Gastroesophageal sphincter (tissue), 4 donors: ENCODE measurements around the gene STRN. TPM values are rescaled to one million over a fixed set of nuclear protein-coding genes. Genes with fewer than 3 reads are reported as not detected.
"Not testable (repeated sequence)": the region's sequence is repeated elsewhere in the genome, so short reads cannot be mapped to it uniquely, and the experiment has no call there.

Experiments
- ATAC-seq: fragments of 150-250 bp; one replicate; pipeline ENCODE4 v1.9.1; 2016; ENCODE audit warnings: mild to moderate bottlenecking, moderate library complexity
- H3K27ac ChIP-seq, 4 donors: fragments of 200-600 bp; sonication (generic) in 3 of 4; 1 replicate in 3 of 4; 2 replicates in 1 of 4; pipeline ENCODE4 v1.5.1; 2016 to 2019
- H3K27me3 ChIP-seq: fragments of 200-600 bp; sonication (generic); one replicate; pipeline ENCODE4 v1.5.1; 2019
- H3K36me3 ChIP-seq, 2 donors: fragments of 200-600 bp; sonication (generic); one replicate each; pipeline ENCODE4 v1.5.1; 2019; ENCODE audit warnings: control low read depth in 1 of 2
- H3K4me1 ChIP-seq, 3 donors: fragments of 200-600 bp; sonication (generic); 1 replicate in 2 of 3; 2 replicates in 1 of 3; pipeline ENCODE4 v1.5.1; 2016 to 2019; ENCODE audit warnings: control low read depth in 2 of 3
- H3K4me3 ChIP-seq, 2 donors: fragments of 200-600 bp; sonication (generic); one replicate each; pipeline ENCODE4 v1.5.1; 2019; ENCODE audit warnings: mild to moderate bottlenecking in 1 of 2, moderate library complexity in 1 of 2
- H3K9me3 ChIP-seq, 3 donors: fragments of 200-600 bp; sonication (generic); one replicate each; pipeline ENCODE4 v1.5.1; 2017 to 2019; ENCODE audit warnings: control low read depth in 2 of 3
- EP300 ChIP-seq: sonication (generic); formaldehyde crosslinking; IDR thresholded peaks from one replicate; pipeline ENCODE4 v1.6.1; 2017; ENCODE audit warnings: antibody characterized with exemption, mild to moderate bottlenecking
- POLR2A ChIP-seq, 2 donors: fragments of 450-650 bp; IDR thresholded peaks; one replicate each; pipeline ENCODE4 v1.6.1; 2017; ENCODE audit warnings: antibody characterized with exemption in 2 of 2, mild to moderate bottlenecking in 2 of 2, moderate library complexity in 1 of 2
- POLR2AphosphoS5 ChIP-seq: sonication (generic); formaldehyde crosslinking; IDR thresholded peaks from one replicate; pipeline ENCODE4 v1.6.1; 2017; ENCODE audit warnings: antibody characterized with exemption
- WGBS, 2 donors: methylation state at CpG; one replicate each; pipeline ENCODE4 v1.1.5; 2018; ENCODE audit warnings: low coverage in 1 of 2; 5-methylcytosine and 5-hydroxymethylcytosine counted together
- total RNA-seq, 4 donors: library from RNA; depleted of rRNA; stranded (reverse); fragments of >200 nt; gene quantifications; one replicate each; pipeline ENCODE4 v1.1.0, GENCODE V29; 2016
- TF ChIP-seq, protein P1 (sequence below), 4 experiments: fragments of 200-600 bp in 2 of 4; fragments of 450-650 bp in 2 of 4; sonication (generic) in 1 of 4; IDR thresholded peaks; one replicate each; pipeline ENCODE4 v1.5.1; 2017 to 2019; ENCODE audit warnings: antibody characterized with exemption in 4 of 4, mild to moderate bottlenecking in 2 of 4, moderate library complexity in 2 of 4

Gene STRN
- total RNA-seq, 4 donors from 2014 or later, result 18.5 to 24.6 (median 20.9) TPM

DNA sequence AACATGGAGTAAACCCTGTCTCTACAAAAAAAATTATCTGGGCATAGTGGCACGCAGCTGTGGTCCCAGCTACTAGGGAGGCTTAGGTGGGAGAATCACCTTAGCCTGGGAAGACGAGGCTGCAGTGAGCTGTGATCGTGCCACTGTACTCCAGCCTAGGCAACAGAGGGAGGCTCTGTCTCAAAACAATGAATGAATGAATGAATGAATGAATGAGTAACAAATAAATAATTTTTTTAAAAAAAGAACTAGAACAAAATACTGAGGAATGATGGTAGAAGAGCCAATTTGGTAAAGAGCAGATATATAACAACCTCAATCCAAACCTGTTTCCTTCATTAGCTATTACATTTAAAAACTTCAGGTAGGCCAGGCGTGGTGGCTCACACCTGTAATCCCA, 60.1 kb downstream of the STRN start:
- no peaks in the 10 kb centered on the region for H3K9me3 ChIP-seq
- H3K4me3 ChIP-seq, result no peak overlapping the region
- no peak for ATAC-seq
- no peaks in the 10 kb centered on the region for H3K4me1 ChIP-seq
- H3K36me3 ChIP-seq, result peaks cover 0 to 24% of the 10 kb centered on the region in 2 donors
- H3K27ac ChIP-seq, result no peak overlapping the region
- WGBS, 2 donors, result 100% methylated on average over 2 of the region's 4 CpGs; no CpG with 5 or more reads in 1 of the 2 donors
- no peaks in the 10 kb centered on the region for H3K27me3 ChIP-seq
- TF ChIP-seq EP300 (no peak), POLR2A (IDR thresholded peaks at IDR 0.05) (no peak), POLR2AphosphoS5 (no peak)
- TF ChIP-seq, protein P1, sequence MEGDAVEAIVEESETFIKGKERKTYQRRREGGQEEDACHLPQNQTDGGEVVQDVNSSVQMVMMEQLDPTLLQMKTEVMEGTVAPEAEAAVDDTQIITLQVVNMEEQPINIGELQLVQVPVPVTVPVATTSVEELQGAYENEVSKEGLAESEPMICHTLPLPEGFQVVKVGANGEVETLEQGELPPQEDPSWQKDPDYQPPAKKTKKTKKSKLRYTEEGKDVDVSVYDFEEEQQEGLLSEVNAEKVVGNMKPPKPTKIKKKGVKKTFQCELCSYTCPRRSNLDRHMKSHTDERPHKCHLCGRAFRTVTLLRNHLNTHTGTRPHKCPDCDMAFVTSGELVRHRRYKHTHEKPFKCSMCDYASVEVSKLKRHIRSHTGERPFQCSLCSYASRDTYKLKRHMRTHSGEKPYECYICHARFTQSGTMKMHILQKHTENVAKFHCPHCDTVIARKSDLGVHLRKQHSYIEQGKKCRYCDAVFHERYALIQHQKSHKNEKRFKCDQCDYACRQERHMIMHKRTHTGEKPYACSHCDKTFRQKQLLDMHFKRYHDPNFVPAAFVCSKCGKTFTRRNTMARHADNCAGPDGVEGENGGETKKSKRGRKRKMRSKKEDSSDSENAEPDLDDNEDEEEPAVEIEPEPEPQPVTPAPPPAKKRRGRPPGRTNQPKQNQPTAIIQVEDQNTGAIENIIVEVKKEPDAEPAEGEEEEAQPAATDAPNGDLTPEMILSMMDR (IDR thresholded peaks at IDR 0.05), result no peak

DNA sequence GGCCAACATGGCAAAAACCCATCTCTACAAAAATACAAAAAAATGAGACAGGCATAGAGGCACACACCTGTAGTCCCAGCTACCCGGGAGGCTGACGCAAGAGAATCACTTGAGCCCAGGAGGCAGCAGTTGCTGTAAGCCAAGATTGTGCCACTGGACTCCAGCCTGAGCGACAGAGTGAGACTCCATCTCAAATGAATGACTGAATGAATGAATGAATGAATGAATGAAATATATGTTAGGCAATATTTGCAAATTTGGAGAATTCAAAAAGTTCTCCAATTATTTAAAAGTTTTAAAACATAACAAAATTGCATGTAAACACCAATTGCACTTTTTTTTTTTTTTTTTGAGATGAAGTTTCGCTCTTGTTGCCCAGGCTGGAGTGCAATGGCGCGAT, 61.7 kb downstream of the STRN start:
- peaks cover 0 to 30% of the 10 kb centered on the region in 2 donors for H3K36me3 ChIP-seq
- no peak for ATAC-seq
- no peak overlapping the region for H3K27ac ChIP-seq
- no peaks in the 10 kb centered on the region for H3K27me3 ChIP-seq
- no peak for TF ChIP-seq POLR2AphosphoS5
- TF ChIP-seq, protein P1 (IDR thresholded peaks at IDR 0.05), result no peak
- no peak for TF ChIP-seq POLR2A (IDR thresholded peaks at IDR 0.05)
- TF ChIP-seq EP300, result no peak
- H3K4me3 ChIP-seq, result no peak overlapping the region
- H3K9me3 ChIP-seq, result no peaks in the 10 kb centered on the region
- H3K4me1 ChIP-seq, result no peaks in the 10 kb centered on the region
- 81 to 93% methylated on average over 4 to 6 of the region's 6 CpGs for WGBS, 2 donors

DNA sequence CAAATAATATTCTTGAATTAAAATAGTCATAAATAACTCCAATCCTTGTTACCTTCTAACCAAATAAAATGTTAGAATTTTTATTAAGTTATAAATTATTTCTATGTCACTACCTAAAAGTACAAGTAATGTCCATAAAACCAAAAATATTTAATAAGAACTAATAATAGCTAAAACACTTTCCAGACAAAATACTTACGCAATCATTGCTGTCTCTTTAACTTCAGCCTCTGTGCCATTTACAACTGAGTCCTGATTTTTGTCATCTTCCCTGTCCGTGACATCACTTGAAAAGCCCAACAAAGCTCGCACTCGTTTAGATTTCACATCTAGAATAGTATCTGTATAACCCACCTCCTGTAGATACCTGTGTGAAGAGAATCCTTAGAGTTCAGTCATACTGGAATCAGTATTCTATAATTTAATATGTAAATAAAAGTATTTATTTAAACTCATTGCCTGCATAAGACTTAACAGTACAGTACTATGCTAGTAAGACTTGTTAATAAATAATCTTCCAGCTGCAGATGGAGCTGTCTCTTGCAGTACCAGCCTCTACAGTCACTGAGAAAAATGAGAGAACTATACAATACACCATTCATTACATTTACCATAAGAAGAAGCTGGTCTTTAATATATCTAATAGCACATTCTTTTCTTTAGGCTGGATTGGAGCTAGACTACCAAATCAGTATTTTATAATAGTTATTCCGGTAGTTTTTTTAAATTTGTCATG, 63.8 kb downstream of the STRN start:
- peaks cover 0 to 43% of the 10 kb centered on the region in 2 donors for H3K36me3 ChIP-seq
- H3K4me3 ChIP-seq, result no peak overlapping the region
- TF ChIP-seq, protein P1 (IDR thresholded peaks at IDR 0.05), result no peak
- no peak for TF ChIP-seq POLR2A (IDR thresholded peaks at IDR 0.05)
- no peak for TF ChIP-seq EP300
- TF ChIP-seq POLR2AphosphoS5, result no peak
- WGBS, 2 donors, result 86 to 94% methylated on average over 5 of the region's 5 CpGs
- no peak for ATAC-seq
- no peaks in the 10 kb centered on the region for H3K4me1 ChIP-seq
- no peaks in the 10 kb centered on the region for H3K27me3 ChIP-seq
- no peaks in the 10 kb centered on the region for H3K9me3 ChIP-seq
- H3K27ac ChIP-seq, result no peak overlapping the region

DNA sequence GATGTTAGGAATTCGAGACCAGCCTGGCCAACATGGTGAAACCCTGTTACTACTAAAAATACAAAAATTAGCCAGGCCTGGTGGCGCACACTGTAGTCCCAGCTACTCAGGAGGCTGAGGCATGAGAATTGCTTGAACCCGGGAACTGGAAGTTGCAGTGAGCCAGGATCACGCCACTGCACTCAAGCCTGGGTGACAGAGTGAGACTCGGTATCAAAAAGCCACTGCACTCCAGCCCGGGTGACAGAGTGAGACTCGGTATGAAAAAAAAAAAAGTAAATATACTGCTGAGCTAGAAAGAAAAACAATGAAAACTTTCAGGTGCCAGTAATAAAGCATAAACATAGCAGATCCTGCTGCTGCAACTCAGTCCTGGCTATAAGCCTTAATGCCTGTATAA, 73.5 kb downstream of the STRN start:
- 91% methylated on average over 6 of the region's 7 CpGs; no CpG with 5 or more reads in 1 of the 2 donors for WGBS, 2 donors
- Histone ChIP-seq H3K4me3 (no peak overlapping the region), H3K27me3 (no peaks in the 10 kb centered on the region), H3K36me3 (peaks cover 0 to 29% of the 10 kb centered on the region in 2 donors), H3K27ac (no peak overlapping the region), H3K9me3 (no peaks in the 10 kb centered on the region), H3K4me1 (no peaks in the 10 kb centered on the region)
- no peak for ATAC-seq
- TF ChIP-seq POLR2AphosphoS5 (no peak), EP300 (no peak), POLR2A (IDR thresholded peaks at IDR 0.05) (no peak)
- TF ChIP-seq, protein P1 (IDR thresholded peaks at IDR 0.05), result no peak

DNA sequence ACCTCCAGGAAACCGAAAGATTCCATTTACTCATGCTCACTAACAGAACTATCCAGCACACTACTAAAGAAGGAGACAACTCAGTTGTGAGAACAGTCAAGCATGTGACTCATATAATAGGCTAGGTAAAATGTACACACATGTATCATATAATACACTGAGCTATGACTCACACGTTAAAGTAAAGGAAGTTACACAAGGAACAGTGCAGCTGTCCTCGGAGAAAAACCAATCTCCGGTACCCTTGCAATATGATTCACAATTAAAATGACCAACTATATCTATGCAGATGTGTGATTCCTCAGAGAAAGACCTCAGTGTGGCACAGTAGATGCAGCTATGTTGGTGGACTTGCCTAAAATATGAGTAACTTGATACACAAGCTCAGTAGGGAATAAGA, 76.5 kb downstream of the STRN start:
- no peaks in the 10 kb centered on the region for H3K4me1 ChIP-seq
- peaks cover 0 to 37% of the 10 kb centered on the region in 2 donors for H3K36me3 ChIP-seq
- H3K4me3 ChIP-seq, result no peak overlapping the region
- H3K27ac ChIP-seq, result no peak overlapping the region
- WGBS, 2 donors, result 42 to 67% methylated on average over 4 of the region's 4 CpGs
- TF ChIP-seq POLR2AphosphoS5, result peak; percentile 19
- no peak for TF ChIP-seq EP300
- H3K9me3 ChIP-seq, result no peaks in the 10 kb centered on the region
- no peak for ATAC-seq
- no peaks in the 10 kb centered on the region for H3K27me3 ChIP-seq

DNA sequence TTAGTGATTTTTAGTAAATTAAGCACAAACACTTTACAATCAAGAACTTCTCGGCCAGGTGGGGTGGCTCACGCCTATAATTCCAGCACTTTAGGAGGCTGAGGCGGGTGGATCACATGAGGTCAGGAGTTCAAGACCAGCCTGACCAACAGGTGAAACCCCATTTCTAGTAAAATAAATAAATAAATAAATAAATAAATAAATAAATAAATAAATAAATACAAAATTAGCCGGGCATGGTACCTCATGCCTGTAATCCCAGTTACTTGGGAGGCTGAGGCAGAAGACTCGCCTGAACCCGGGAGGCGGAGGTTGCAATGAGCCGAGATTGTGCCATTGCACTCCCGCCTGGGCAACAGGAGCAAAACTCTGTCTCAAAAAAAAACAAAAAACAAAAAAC, 79.2 kb downstream of the STRN start:
- not testable (repeated sequence) for ATAC-seq, H3K4me3 ChIP-seq, H3K27ac ChIP-seq, H3K4me1 ChIP-seq, H3K27me3 ChIP-seq, H3K9me3 ChIP-seq
- H3K36me3 ChIP-seq, result peaks cover 0 to 50% of the 10 kb centered on the region in 2 donors
- WGBS, 2 donors, result 96 to 98% methylated on average over 8 to 9 of the region's 9 CpGs
